Subcutaneous adipose tissue (tissue), 4 donors: ENCODE measurements around the gene MYO3B. TPM values are rescaled to one million over a fixed set of nuclear protein-coding genes. Genes with fewer than 3 reads are reported as not detected.

ENCODE experiments used
- total RNA-seq, 4 donors: library from RNA; depleted of rRNA; stranded (reverse); fragments of >200 nt; gene quantifications; one replicate each; pipeline ENCODE4 v1.1.0, GENCODE V29; 2016
- TF ChIP-seq, protein P1 (sequence below): fragments of 450-650 bp; IDR thresholded peaks from one replicate; pipeline ENCODE4 v1.5.1; 2016; ENCODE audit warnings: low read depth, mild to moderate bottlenecking, control low read depth, antibody characterized with exemption, moderate library complexity

Gene MYO3B
- total RNA-seq, 4 donors from 2014 or later = 0.17 TPM; not detected in 3

DNA sequence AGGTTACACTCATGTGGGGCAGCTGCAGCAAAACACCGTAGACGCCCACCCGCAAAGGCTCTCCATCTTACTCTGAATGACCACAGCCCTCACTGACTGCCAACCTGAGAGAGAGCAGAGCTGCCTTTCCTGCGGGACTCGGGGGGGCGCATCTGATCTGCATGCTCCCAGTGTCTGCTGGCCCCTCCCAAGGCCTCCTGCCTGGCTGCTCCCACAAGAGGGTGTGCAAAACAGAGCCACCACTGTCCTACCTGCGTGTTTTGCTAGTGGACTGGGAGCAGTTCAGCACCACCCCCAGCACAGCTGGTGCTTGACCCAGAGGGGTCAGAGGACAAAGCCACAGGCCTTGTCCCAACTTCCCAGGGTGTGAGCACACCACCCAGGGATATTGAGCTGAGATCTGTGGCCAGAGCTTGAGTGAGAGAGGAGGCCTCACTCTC lies 76.4 kb downstream of the MYO3B start:
- TF ChIP-seq, protein P1, sequence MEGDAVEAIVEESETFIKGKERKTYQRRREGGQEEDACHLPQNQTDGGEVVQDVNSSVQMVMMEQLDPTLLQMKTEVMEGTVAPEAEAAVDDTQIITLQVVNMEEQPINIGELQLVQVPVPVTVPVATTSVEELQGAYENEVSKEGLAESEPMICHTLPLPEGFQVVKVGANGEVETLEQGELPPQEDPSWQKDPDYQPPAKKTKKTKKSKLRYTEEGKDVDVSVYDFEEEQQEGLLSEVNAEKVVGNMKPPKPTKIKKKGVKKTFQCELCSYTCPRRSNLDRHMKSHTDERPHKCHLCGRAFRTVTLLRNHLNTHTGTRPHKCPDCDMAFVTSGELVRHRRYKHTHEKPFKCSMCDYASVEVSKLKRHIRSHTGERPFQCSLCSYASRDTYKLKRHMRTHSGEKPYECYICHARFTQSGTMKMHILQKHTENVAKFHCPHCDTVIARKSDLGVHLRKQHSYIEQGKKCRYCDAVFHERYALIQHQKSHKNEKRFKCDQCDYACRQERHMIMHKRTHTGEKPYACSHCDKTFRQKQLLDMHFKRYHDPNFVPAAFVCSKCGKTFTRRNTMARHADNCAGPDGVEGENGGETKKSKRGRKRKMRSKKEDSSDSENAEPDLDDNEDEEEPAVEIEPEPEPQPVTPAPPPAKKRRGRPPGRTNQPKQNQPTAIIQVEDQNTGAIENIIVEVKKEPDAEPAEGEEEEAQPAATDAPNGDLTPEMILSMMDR = no peak

DNA sequence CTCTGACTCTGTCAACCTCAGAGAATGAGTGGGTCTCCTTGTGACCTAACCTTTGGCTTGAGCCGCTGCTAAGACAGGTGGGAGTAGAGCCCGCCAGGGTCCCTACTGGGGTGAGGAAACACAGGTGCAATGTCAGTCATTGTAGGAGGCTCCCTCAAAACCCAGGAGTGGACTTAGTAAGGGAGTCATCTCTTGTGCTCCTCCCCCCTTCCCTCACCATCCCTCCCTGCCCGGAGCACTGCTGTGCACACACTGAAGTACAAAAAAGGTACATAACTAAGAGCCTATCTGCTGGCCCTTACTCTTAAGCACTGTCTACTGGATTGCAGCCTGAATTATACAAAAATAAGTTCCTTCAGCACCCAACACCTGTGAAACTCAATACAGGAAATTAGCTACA lies 77.2 kb downstream of the MYO3B start:
- TF ChIP-seq, protein P1 = no peak

DNA sequence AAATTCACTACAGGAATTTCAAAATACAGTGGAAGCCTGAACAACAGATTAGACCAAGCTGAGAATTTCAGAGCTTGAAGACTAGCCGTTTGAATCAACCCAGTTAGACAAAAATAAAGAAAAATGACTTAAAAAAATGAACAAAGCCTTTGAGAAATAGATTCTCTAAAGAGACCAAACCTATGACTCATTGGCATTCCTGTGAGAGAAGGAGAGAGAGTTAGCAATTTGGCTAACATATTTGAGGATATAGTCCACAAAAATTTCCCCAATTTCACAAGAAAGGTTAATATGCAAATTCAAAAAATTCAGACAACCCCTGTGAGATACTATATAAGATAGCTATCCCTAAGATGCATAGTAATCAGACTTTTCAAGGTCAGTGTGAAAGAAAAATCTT lies 78.0 kb downstream of the MYO3B start:
- TF ChIP-seq, protein P1 = no peak

DNA sequence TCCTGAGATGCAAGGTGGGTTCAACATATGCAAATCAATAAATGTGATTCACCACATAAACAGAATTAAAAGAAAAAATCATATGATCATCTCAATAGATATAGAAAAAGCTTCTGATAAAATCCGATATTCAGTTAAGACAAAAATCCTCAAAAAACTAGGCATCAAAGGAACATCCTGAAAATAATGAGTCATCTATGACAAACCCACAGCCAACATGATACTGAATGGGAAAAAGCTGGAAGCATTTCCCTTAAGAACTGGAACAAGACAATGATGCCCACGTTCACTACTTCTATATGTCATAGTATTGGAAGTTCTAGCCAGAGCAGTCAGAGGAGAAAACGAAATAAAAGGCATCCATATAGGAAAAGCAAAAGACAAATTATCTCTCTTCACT lies 80.4 kb downstream of the MYO3B start:
- TF ChIP-seq, protein P1 = no peak

DNA sequence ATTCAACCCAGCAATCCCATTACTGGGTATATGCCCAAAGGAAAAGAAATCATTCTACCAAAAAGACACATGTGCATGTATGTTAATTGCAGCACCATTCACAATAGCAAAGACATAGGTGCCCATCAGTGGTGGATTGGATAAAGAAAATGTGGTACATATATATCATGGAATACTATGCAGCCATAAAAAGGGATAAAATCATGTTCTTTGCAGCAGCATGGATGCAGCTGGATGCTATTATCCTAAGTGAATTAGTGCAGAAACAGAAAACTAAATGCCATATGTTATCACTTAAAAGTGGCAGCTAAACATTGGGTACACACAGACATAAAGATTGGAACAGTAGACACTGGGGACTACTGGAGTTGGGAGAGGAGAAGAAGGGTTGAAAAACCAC lies 82.2 kb downstream of the MYO3B start:
- TF ChIP-seq, protein P1 = no peak

DNA sequence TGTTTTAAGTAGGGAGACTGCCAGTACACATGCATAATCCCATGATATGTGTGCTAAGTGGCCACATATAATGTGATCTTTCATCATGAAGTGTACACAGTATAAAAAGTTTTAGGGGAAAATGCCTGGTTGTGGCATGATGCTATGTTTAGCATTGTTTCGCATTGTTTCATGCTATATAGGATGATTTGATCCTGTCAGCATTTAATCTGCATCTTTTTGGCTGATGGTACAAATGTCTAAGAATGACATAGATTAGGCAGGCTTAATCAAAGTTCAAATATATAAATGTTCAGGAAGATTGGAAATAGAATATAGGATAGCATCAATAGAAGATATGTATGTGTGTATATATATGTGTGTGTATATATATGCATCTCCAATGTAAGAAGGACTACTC lies 83.6 kb downstream of the MYO3B start:
- TF ChIP-seq, protein P1 = no peak

DNA sequence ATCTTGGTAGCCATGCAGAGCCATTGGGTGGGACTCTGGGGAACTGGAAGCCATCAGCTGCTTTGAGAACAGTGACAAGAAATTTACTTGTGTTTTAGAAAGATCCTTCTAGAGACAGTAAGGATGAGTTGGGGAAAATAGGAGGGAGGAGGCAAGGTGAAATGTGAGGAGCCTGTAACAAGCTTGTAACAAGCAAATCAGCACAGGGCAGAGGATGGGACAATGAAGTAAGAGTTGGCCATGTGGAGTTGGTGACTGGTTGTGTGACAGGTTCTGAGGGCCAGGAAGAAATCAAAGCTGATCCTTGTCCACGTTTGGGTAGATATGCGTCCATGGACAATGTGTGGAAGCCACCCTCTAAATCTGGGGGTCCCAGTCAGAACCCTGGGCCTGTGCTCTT lies 84.4 kb downstream of the MYO3B start:
- TF ChIP-seq, protein P1 = no peak
